B cell (primary cell): ENCODE results near the gene SLC39A13. TPM values are rescaled to one million over a fixed set of nuclear protein-coding genes. Genes with fewer than 3 reads are reported as not detected.

ENCODE experiments used
- ATAC-seq: fragments of 200-7000 bp; cut with Tn5 transposase; one replicate; pipeline ENCODE4 v1.10.0; 2021; ENCODE audit warnings: low read depth, mild to moderate bottlenecking, moderate number of reproducible peaks, moderate library complexity
- CTCF ChIA-PET: fragments of 350-600 bp; sonication (Branson Sonifier 250); formaldehyde crosslinking; loops from one replicate; lab custom pipeline; 2021; ENCODE audit warnings: antibody characterized with exemption, inconsistent platforms; lab: Charles Lee
- POLR2A ChIA-PET: fragments of 350-600 bp; sonication (Branson Sonifier 250); formaldehyde crosslinking; loops from one replicate; lab custom pipeline; 2021; ENCODE audit warnings: antibody characterized with exemption; lab: Charles Lee
- DNase-seq: peaks from one replicate; pipeline ENCODE4 v3.0.0; 2013
- H2AFZ ChIP-seq: 2 replicates; pipeline ENCODE4 v1.6.1; 2012; ENCODE audit warnings: mild to moderate bottlenecking, low read depth, low read length; ENCODE audit not compliant: insufficient read depth, poor library complexity, severe bottlenecking
- H3K27ac ChIP-seq, 2 donors: 1 replicate in 1 of 2; 2 replicates in 1 of 2; pipeline ENCODE4 v1.5.1; 2012 to 2013; ENCODE audit warnings: low read length in 2 of 2, mild to moderate bottlenecking in 2 of 2, moderate library complexity in 1 of 2
- H3K27me3 ChIP-seq, 4 experiments: fragments of 200-600 bp in 1 of 4; sonication (generic) in 1 of 4; replicated peaks in 1 of 4; 1 replicate in 2 of 4; 2 replicates in 2 of 4; pipeline versions ENCODE4 v1.6.1 to v1.7.0; 2013 to 2016; ENCODE audit warnings: low read length in 3 of 4, mild to moderate bottlenecking in 2 of 4, mixed read lengths in 1 of 4, moderate library complexity in 1 of 4; ENCODE audit not compliant: insufficient read depth in 4 of 4, control insufficient read depth in 3 of 4; ENCODE audit errors: control extremely low read depth in 1 of 4
- H3K36me3 ChIP-seq, 2 experiments: replicated peaks in 1 of 2; 1 replicate in 1 of 2; 2 replicates in 1 of 2; pipeline versions ENCODE4 v1.6.1 to v1.7.1; 2013; ENCODE audit warnings: low read length in 1 of 2; ENCODE audit not compliant: insufficient read depth in 2 of 2, control insufficient read depth in 1 of 2; ENCODE audit errors: control extremely low read depth in 1 of 2, extremely low read depth in 1 of 2
- H3K4me1 ChIP-seq, 2 donors: fragments of 200-600 bp in 1 of 2; sonication (generic) in 1 of 2; 1 replicate in 1 of 2; 2 replicates in 1 of 2; pipeline versions ENCODE4 v1.5.1 to v1.6.1; 2013 to 2017; ENCODE audit warnings: low read length in 2 of 2; ENCODE audit not compliant: control insufficient read depth in 2 of 2, insufficient read depth in 2 of 2
- H3K4me2 ChIP-seq: replicated peaks from 2 replicates; pipeline ENCODE3; 2012; ENCODE audit warnings: mild to moderate bottlenecking, low read depth, low read length; ENCODE audit not compliant: poor library complexity, severe bottlenecking
- H3K4me3 ChIP-seq, 5 experiments: fragments of 200-600 bp in 1 of 5; sonication (generic) in 1 of 5; 1 replicate in 3 of 5; 2 replicates in 2 of 5; pipeline versions ENCODE4 v1.5.1 to v1.7.0; 2011 to 2016; ENCODE audit warnings: low read length in 4 of 5, mild to moderate bottlenecking in 4 of 5, low read depth in 2 of 5, control low read depth in 1 of 5, moderate library complexity in 1 of 5; ENCODE audit not compliant: insufficient read depth in 1 of 5; ENCODE audit errors: control extremely low read depth in 1 of 5, extremely low read depth in 1 of 5
- H3K79me2 ChIP-seq: fragments of 200-600 bp; sonication (generic); one replicate; pipeline ENCODE4 v1.6.0; 2016; ENCODE audit warnings: low read length; ENCODE audit not compliant: control insufficient read depth, insufficient read depth
- H3K9ac ChIP-seq: fragments of 200-600 bp; sonication (generic); 2 replicates; pipeline ENCODE4 v1.6.1; 2017; ENCODE audit warnings: mild to moderate bottlenecking, low read length, moderate library complexity
- H3K9me3 ChIP-seq, 3 donors: one replicate each; pipeline versions ENCODE4 v1.6.1 to v1.7.1; 2013; ENCODE audit warnings: low read length in 2 of 3; ENCODE audit not compliant: control insufficient read depth in 2 of 3, insufficient read depth in 1 of 3; ENCODE audit errors: control extremely low read depth in 1 of 3
- H4K20me1 ChIP-seq: 2 replicates; pipeline ENCODE4 v1.6.0; 2012; ENCODE audit warnings: mild to moderate bottlenecking, low read length; ENCODE audit not compliant: insufficient read depth, control insufficient read depth, poor library complexity, severe bottlenecking
- H3K27ac Mint-ChIP-seq: one replicate; pipeline ENCODE4 v1.8.0; 2021; ENCODE audit warnings: mixed read lengths
- H3K27me3 Mint-ChIP-seq: one replicate; pipeline ENCODE4 v1.8.0; 2021; ENCODE audit warnings: mixed read lengths
- H3K4me1 Mint-ChIP-seq: one replicate; pipeline ENCODE4 v1.8.0; 2021; ENCODE audit warnings: mixed read lengths
- H3K4me3 Mint-ChIP-seq: one replicate; pipeline ENCODE4 v1.8.0; 2021; ENCODE audit warnings: mixed read lengths
- H3K9me3 Mint-ChIP-seq: one replicate; pipeline ENCODE4 v1.8.0; 2022; ENCODE audit warnings: mixed read lengths; ENCODE audit not compliant: insufficient read depth
- CTCF ChIP-seq: fragments of 200-600 bp; IDR thresholded peaks from one replicate; pipeline ENCODE4 v1.8.0; 2022; ENCODE audit warnings: antibody characterized with exemption, mild to moderate bottlenecking
- EZH2 ChIP-seq: IDR thresholded peaks from 2 replicates; pipeline ENCODE4 v1.6.1; 2012; ENCODE audit warnings: borderline replicate concordance, low read depth, mild to moderate bottlenecking, moderate library complexity, low read length; ENCODE audit not compliant: insufficient read depth, poor library complexity, severe bottlenecking
- WGBS: methylation state at CpG from one replicate; pipeline ENCODE4 v1.1.5; 2013; ENCODE audit warnings: missing lambda C conversion rate; ENCODE audit not compliant: insufficient coverage; 5-methylcytosine and 5-hydroxymethylcytosine counted together
- intact Hi-C: fragments of 100-400 bp; cut with micrococcal nuclease; formaldehyde crosslinking; loops from one replicate; pipeline ENCODE4 v1.10.0; 2022
- polyA plus RNA-seq: library from polyadenylated mRNA; depleted of rRNA; stranded (reverse); fragments of >200 nt; gene quantifications from 2 replicates; pipeline ENCODE4 v1.2.3, GENCODE V29; 2012
- total RNA-seq, 2 donors: library from RNA; stranded (reverse); fragments of 120-200 nt in 1 of 2; gene quantifications; 1 replicate in 1 of 2; 2 replicates in 1 of 2; pipeline versions ENCODE4 v1.2.3 to v1.2.4, GENCODE V29; 2013 to 2022

Gene SLC39A13
- total and polyA plus RNA-seq, 2 donors (not counting 1 experiment from before 2014, with no cell fraction given): 33.0 to 55.7 TPM

DNA sequence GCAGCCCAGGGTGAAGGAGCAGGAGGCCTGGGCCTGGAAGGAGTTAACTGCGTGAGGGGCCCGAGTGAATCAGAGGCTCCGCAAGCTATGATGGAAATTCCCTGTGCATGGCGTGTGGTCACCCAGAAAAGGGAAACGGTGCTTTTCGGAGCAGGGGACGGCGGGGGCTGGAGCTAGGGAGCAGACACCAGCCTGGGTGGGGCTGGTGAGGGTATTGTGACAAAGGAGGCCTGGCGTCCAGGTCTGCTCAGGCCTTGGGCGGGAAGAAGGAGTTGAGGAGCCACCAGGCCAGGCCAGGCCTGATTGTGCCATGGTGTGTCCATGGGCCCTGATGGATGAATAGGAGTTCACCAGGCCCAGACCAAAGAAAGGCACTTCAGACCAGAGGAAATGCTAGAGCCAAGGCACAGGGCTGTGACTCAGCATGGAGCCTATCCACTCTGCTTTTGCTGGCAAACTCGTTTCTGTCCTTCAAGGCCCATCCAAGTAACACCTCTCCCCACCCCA, 17.3 kb upstream of the SLC39A13 start:
- H3K4me2 ChIP-seq: no peak overlapping the region
- H2AFZ ChIP-seq: no peak overlapping the region
- H3K4me1 Mint-ChIP-seq: peaks cover 57% of the 10 kb centered on the region
- peaks cover 42 to 63% of the 10 kb centered on the region in 2 donors for H3K4me1 ChIP-seq
- H3K4me3 Mint-ChIP-seq: no peak overlapping the region
- peak overlapping the region in 1 of 2 donors; percentile 5 for H3K27ac ChIP-seq
- no peak for TF ChIP-seq CTCF
- TF ChIP-seq EZH2: no peak
- H3K36me3 ChIP-seq: no peaks in the 10 kb centered on the region
- no peaks in the 10 kb centered on the region for H4K20me1 ChIP-seq
- 90% methylated on average over 11 of the region's 11 CpGs for WGBS
- intact Hi-C loops: no loop called here
- peaks cover 34% of the 10 kb centered on the region for H3K79me2 ChIP-seq
- H3K27me3 Mint-ChIP-seq: no peaks in the 10 kb centered on the region
- no peak overlapping the region for H3K9ac ChIP-seq
- CTCF ChIA-PET: interaction anchor here (1.4 to 5.7 kb wide), 5 partner anchors 12 to 20 kb away, joined by 4 to 72 read pairs (median 10); partner anchors contain the start of gene SPI1
- no peak overlapping the region for H3K4me3 ChIP-seq
- DNase-seq (peak; percentile 45), ATAC-seq (no peak)
- no peaks in the 10 kb centered on the region for H3K27me3 ChIP-seq
- no peaks in the 10 kb centered on the region for H3K9me3 Mint-ChIP-seq
- H3K27ac Mint-ChIP-seq: peak overlapping the region; percentile 74
- no peaks in the 10 kb centered on the region for H3K9me3 ChIP-seq
- POLR2A ChIA-PET: interaction anchor here (0.5 to 4.1 kb wide), 4 partner anchors 9 to 757 kb away, joined by 3 to 39 read pairs (median 4); partner anchors contain the start of gene SPI1

DNA sequence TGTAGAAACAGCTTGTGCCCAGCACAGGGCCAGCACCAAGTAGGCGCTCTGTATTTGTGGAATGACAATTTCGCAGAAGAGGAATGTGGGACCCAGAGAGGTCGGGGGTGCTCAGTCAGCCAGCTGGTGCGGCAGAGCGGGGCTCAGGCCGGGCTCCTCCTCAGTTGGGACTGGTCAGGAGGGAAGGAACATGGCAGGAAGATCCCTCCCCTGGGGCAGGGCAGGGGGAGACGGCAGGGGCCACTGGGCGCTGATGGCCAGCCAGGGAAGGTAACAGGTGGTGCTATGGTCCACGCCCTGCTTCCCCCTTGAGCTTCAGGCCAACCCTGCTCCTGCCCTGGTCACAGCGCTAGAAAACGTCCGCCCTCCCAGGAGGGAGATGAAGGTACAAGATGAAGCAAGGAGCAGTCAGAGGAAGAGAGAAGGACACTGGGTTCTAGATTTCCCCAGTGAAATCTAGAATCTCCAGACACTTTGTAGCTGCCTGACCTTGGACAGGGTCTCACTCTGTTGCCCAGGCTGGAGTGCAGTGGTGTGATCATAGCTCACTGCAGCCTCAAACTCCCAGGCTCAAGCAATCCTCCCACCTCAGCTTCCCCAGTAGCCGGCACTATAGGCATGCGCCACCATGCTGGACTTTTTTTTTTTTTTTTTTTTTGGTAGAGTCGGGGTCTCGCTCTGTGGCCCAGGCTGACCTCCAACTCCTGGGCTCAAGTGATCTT, 16.5 kb upstream of the SLC39A13 start:
- H3K9me3 Mint-ChIP-seq: no peaks in the 10 kb centered on the region
- H3K4me1 Mint-ChIP-seq: peaks cover 57% of the 10 kb centered on the region
- ATAC-seq: no peak
- ChIA-PET CTCF (interaction anchor here (1.4 to 5.7 kb wide), 5 partner anchors 13 to 20 kb away, joined by 4 to 72 read pairs (median 10); partner anchors contain the start of gene SPI1), POLR2A (interaction anchor here (0.6 to 4.1 kb wide), 5 partner anchors 9 to 211 kb away, joined by 3 to 39 read pairs (median 6); partner anchors contain the start of gene SPI1)
- Histone ChIP-seq H3K4me3 (no peak overlapping the region), H3K9ac (no peak overlapping the region), H3K9me3 (no peaks in the 10 kb centered on the region), H3K79me2 (peaks cover 34% of the 10 kb centered on the region), H3K4me1 (peaks cover 43 to 67% of the 10 kb centered on the region in 2 donors), H3K36me3 (no peaks in the 10 kb centered on the region), H2AFZ (no peak overlapping the region), H4K20me1 (no peaks in the 10 kb centered on the region), H3K27ac (no peak overlapping the region), H3K4me2 (no peak overlapping the region), H3K27me3 (no peaks in the 10 kb centered on the region)
- TF ChIP-seq CTCF: no peak
- H3K27me3 Mint-ChIP-seq: no peaks in the 10 kb centered on the region
- peak; percentile 19 for DNase-seq
- peak overlapping the region; percentile 98 for H3K27ac Mint-ChIP-seq
- 97% methylated on average over 14 of the region's 16 CpGs for WGBS
- intact Hi-C loops: no loop called here
- no peak overlapping the region for H3K4me3 Mint-ChIP-seq
